ENCODE results near the gene PSMB3.

PSMB3 gene

DNA sequence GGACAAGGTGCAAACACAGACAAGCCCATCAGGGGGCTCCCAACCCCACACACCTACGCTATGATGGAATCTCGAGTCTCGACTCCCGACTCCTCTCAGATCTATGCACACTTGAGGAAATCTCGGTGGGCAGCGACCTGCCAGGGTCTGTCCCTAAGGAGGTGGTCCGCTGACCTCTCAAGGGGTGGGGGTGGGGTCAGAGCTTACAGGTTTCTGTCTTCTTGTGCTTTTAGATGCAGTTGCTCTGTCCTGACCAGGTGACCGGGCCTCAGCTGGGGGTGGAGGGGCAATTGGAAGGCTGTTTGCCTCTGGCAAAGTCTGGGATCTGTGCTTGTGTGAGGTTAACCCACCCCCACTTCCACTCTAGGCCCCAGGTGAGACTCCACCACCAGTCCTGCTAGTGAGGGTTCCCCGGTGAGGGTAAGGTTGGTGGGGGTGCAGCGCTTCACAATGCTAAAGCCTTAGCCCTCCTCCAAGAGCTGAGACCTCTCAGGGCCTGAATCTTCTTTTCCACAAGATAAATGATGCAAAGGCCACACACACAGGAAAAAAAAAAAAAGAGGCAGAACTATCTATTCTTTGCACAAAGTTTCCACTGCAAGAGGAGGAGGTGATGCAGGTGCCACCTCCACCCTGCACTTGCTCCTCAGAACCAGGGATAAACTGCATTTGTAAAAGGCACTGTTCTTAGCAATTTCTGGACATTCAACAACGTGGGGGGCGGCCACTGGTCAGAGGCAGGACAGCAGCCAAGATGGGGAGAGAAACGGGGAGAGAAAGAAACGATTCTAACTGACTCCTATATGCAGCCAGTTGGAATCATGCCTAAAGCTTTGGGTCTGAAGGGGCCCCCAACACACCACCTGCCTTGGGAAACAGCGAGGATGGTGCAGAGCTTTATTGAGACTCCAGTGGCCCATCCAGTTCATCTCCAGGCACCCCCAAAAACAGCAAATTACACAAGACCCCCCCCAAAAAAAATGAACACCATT is 18.3 kb upstream of the PSMB3 start:
- DNase-seq (ENCODE audit: low spot score), result no peak

DNA sequence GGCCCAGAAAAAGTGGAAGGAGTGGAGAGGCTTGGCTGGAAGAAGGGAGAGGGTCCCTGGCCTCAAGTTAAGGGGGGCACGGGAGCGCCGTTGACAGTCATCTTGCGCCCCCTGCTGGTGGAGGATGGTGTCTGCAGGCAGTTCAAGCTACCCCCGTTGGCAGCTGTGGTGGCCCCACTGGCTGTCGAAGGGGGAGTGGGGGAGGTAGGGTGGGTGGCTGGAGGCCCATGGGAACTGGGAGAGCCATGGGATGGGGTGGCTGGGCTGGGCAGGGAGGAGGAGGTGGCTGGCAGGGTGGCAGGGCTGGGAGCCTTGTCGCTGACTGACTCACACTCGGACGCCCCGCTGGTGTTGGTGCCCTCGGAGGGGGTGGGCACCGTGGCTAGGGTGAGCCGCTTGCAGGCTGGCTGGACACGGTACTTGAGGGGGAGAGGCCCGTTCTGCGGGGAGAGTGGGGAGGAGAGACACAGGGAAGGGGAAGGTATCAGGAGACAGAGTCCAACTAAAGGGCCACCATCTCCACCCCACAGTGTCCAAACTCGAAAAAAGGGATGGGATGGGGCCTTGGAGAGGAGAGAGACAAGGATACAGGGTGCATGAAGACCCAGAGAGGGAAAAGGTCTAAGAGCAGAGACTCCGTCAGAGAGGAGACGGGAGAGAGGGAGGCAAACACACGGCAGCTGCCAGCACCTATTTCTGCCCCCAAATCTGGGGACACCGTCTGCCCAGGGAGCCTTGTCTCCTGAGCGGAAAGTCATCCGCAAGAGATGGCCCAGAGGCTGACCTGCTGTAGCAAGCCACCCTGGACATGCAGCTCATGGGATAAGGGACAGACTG is 17.2 kb upstream of the PSMB3 start:
- peak; percentile 72 for DNase-seq (ENCODE audit: low spot score)

DNA sequence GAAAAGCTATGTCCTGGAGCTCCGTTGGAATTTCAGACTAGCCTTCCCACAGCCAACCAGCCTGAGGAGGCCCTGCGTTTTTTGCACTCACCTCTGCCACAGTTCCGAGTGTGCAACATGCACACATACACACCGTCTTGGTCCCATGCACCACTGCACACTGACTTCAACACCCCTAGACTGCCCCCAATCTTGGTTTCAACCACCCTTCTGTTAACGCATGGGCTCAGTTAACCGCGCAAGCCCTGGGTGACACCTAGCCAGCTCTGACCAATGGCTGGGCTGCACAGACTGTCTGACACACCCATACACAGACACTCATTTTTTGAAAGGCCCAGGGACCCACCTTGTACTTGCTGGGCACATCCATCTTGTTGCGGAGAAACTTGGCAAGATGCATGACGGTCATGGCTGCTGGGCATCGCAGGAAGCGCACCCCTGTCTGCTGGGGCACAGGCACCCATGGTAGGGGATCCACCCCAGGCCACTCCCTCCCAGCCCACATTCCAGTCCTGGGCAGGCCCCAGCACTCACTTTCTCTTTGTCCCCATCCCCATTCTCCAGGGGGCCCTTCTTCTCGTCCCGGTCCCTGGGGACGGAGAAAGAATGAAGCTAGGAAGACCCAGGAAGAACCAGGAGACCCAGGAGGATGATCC is 14.4 kb upstream of the PSMB3 start:
- no peak for DNase-seq (ENCODE audit: low spot score)

DNA sequence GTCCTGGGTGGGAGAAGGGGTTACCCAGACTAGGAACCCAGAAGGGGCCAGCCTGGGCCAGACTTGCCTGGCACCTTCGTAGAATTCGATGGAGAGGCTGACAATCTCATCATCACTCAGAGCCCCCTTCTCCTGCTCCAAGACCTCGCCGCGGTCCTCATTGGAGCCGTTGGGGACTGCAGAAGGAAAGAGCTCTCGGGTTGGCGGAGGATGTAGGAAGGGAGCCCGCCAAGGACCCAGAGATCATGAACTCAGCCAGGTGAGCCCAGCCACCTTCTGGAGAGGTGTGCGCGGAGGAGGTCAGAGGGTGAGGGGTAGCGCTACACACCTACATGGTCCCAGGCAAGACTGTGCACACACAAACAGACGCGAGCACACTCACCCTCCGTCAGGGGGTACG is 13.9 kb upstream of the PSMB3 start:
- no peak for DNase-seq (ENCODE audit: low spot score)

DNA sequence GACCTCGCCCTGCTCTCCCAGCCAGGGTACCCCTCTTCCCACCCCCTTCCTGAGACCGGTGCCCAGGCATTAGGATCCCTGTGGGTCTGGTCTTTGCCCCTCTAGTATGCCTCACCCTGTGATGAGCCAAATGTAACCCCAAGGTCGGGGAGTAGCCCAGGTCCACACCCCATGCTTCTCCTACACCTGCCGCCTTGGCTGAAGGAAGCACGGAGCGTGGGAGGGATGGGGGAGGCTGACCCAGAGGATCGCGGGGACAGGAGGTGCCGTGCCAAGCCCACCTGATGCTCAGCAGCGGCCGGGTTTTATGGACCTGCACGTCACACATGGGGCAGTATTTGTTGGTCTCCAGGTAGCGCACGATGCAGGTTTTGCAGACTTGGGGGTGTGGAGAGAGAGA is 13.2 kb upstream of the PSMB3 start:
- DNase-seq (ENCODE audit: low spot score), result no peak

DNA sequence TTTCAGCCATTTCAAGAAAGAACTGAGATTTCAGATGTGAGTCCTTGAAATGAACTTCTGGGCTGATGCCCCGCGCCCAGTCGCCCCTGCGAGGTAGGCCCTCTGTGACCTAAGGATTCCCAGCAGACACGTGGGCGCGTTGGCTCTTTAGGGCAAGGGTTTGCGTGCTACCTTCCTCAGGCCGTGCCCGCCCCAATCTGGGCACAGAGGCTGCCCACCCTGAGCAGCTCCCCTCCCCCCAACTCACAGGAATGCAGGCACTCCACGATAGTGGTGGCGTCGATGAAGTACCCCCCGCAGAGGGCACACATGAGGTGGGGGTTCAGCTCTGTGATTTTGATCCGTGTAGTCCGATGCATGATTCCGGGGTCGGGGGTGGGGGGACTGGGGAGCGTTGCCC is 12.5 kb upstream of the PSMB3 start:
- no peak for DNase-seq (ENCODE audit: low spot score)

DNA sequence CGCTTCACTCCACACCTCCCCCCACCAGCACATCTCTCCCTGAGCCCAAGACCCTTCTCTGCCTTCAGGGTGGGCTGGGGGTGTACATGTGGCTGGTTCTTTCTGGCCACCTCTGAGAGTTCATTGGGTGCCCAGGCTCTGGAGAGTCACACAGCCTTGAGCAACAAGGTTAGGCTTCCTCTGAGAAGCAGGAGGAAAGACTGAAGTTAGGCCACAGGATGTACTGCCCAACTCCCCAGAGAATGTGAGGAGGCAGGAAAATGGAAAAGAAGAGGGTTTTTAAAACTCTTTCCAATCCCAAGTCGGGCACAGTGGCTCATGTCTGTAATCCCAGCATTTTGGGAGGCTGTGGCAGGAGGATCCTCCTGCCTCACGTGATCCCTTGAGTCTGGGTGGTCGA is 11.7 kb upstream of the PSMB3 start:
- no peak for DNase-seq (ENCODE audit: low spot score)

DNA sequence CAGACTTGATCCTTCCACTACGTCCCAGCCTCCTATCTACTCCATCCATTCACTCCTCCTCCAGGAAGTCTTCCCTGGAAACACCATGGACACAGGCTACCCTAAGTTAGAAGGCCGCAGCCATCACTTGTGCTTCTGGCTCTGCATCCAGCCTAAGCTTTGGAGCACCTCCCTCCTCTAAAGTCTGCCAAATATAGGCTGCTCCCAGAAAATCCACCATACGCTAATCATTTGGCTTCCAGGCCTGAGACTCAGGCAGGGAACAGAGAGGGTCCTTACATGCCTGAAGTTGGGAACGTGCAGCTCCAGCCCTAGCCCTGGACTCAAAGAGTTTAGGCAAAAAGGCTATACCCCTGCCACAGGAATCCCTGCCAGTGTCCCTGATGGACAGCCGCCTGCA is 11.1 kb upstream of the PSMB3 start:
- no peak for DNase-seq (ENCODE audit: low spot score)

DNA sequence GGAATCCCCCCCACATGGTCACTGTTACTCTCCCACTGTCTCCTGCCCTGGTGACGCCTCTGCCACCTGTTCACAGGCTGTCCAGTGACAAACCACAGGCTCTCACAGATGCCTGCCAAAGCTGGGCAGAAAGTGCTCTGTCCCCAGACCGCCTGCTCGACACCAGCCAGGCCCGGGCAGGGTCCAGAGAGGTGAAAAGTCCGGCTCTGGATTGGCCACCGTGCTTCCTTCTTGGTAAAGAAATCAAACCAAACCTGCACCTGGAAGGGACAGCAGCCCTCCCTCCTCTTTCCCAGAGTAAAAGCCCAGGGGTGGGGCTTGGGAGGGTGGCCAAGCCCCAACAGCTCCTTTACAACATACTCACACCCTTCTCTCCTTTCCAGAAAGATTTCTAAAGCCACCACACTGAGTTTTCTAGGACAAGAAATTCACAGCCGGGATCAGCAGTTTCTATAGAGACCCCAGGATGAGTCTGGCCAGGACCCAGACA is 10.6 kb upstream of the PSMB3 start:
- no peak for DNase-seq (ENCODE audit: low spot score)

DNA sequence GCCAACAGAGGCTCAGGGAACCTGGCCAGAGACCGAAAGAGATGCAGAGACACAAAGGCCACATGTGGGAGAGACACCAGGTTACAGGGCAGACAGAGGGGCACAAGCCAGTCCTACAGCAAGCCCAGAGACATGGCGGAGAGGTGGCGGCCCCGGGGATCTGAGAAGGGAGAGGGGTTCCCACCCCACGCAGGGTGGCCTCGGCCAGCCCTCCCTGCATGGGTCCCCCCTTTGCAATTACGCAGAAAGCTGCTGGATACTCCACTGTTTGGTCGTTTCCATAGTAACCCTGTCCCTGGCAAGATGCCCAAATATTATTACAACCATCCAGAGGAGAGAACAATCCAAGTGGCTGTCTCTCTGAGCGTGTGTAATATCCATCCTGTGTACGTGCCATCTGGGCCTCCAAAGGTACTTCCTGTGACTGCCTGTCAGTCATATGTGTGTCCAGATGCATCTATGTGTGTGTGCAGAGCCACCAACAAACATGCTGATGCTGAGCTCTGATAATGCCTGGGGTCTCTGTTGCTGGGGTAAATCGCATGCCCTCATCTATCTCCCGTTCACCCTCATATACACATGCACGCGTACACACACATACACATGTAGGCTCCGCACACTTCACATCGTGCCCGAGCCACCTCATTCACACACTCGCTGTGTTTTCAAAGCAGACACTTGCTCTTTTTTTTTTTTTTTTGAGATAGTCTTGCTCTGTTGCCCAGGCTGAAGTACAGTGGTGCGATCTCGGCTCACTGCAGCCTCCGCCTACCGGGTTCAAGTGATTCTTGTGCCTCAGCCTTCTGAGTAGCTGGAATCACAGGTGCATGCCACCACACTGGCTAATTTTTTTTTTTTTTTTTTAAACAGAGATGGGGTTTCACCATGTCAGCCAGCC is 9.9 kb upstream of the PSMB3 start:
- peak; percentile 64 for DNase-seq (ENCODE audit: low spot score)

DNA sequence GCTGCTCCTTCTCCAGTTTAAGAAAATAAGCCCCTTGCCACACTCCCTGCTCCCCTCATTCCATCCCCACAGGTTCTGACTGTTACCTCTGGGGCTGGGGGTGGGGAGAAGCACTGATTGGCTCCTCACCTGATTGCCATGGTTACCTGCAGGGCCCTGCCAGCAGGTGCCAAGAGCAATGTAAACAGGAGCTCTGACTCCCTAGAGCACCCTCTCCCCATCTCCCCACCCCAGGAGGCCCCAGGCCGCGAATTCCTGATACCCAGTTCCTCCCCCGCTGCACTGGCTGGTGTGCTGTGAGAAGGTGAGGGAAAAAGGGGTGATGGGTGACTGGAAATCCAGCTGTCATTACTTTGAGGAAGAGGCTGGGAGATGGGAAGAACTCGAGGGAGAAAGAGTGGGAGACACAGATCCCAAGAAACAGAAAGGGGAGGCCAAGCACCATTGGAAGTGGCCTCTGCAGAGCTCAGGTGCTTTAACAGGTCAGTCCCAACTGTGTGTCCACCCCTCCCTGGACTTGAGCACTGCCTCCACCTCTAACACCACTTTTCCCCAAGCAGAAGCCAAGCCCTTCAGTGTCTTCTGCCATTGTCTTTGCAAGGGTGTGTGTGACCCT is 8.9 kb upstream of the PSMB3 start:
- no peak for DNase-seq (ENCODE audit: low spot score)

DNA sequence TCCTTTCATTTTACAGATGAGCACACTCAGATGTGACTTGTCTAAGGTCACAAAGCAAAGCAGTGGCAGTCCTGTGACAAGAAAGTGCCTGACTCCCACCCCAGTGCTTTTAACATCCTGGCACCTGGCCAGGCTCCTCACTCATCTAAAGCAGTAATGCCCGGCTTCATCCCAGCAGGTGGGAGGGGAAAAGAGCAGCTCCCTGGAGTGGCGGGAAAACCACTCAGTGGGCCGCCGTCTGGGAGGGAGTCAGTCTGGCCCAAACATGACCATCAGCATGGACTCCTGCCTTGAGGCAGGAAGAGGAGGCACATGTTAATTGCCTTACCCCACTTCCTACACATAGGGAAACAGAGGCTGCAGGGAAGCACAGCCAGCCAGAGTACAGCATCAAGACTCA is 7.0 kb upstream of the PSMB3 start:
- DNase-seq (ENCODE audit: low spot score), result no peak

DNA sequence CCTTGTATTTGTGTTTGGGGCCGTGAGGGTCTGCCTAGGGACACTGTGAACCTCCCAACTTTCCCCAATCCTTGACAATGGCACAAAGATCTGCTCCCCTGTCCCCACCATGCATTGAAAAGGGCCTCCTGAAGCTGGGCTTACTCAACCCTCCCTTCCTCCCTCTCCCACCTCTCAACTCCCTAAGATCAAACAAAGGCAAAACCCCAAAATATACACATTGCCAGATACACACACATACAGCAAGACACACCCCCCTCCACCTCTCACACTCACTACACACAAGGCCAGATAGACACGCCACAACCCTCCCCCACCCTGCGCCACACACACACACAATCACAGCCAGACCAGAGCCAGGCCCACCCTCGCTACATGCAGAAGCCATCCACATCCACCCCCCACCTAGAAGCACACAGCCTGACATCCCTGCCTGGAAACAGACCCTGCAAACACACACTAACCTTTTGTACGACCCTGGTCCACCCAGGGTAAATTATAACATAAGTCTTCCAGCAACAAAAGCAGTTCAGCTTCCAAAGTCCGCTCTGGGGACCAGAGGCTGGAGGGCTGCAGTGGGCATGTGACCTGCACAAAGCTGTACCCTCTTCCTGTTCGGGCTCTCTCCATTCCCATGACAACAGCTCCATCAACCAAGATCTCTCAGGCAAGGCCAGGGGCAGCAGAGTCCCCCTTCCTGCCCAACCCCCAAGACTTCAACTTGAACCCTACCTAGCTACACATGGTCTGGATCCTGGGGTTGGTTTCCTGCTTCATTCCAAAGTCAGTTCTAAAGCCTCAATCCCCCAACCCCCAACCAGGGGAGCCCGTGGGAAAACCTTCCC is 6.3 kb upstream of the PSMB3 start:
- no peak for DNase-seq (ENCODE audit: low spot score)

DNA sequence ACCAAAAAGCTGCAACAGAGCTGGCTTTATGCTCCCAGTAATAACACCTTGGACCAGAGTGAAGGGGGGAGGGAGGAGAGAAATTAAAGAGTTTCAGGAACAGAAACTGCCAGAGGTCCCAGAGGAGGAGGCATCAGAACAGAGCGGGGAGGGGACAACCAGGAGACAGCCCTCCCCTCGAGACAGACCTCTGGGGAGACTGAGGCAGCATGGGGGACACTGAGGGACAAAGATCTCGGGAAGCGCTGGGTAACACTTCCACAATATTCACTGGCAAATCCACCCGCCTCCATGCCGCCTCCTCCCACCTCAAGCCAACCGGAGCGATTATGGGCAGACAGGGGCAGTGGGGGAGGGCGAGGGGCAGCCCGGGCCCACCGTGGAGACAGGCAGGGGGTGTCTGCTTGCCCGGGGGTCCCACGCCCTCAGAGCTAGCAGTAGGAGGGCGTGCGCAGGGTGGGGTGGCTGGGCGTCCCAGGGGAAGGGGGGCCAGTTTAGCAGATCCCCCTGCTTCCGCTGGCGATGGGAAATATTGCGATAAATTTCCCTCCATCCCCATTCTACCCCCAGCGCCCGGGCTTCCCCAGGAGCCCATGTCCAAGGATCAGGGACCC is 5.6 kb upstream of the PSMB3 start:
- DNase-seq (ENCODE audit: low spot score), result no peak

DNA sequence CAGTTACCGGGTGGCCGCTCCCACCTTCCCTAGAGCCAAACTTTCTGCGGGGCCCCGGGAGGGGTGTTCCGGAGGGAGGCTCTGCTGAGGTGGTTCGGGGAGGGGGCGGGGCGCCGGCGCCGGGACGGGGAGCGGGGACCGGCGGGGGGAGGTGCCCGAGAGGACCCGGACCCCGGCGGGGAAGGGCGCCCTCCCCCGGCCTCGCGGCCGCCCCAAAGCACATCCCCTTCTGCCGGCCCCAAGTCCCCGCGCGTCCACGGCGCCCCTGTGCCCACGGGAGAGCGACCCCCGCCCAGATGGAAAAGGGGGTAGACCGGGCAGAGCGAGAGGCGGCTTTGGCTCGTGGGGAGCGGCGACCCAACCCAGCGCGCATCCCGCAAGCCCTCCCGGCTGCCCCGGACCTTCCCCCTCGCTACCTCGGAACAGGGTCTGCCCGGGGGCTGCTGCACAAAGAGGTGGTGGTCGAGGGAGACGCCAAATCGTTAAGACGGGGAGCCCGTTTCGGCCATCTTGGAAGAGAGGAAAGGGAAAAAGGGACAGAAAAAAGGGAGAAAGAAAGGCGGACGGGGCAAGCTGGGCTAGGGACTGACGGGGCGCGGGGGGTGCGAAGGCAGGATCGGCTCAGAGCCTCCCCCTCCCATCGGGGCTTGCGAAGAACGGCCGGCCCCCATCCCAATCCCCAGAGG is 4.9 kb upstream of the PSMB3 start:
- no peak for DNase-seq (ENCODE audit: low spot score)

DNA sequence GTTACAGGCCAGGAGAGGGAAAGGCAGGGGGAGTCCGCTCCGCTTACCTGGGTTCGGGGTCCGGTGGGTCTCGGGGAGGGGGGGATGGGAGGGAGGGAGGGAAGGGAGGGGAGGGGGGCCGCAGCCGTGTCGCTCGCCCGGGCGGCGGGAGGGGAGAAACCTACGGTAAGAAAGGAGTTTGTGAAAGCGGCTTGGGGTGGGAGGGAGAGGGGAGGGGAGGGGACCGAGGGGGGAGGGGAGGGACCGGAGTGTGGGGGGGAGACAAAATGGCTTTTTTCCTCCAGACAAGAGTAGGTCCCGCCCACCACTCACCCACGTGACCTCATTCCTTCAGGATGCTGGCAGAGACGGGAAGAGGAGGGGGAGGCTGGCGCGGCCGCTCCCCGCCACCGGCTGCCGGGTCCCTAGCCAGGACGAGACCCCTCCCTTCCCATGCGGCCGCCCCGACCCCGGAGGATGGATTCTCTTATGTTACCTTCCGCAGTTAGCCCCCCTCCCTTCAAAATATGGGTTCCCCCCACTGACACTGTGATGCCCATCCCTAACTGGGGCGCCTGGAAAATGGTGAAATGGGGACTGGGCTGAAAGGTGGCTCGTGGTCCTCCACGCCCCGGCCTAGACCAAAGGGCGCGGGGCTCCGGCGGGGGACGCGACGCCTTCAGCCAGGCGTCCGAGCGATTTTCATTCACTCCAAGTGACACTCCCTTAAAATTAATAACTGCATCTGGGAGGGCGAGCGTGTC is 4.2 kb upstream of the PSMB3 start, which contains the start of gene PCGF2:
PCGF2 (minus strand) TSS at position 188 of the 743 bp plus-strand sequence. CDS start 7,934 bp downstream, outside the sequence.
- DNase-seq (ENCODE audit: low spot score), result peak; percentile 76

DNA sequence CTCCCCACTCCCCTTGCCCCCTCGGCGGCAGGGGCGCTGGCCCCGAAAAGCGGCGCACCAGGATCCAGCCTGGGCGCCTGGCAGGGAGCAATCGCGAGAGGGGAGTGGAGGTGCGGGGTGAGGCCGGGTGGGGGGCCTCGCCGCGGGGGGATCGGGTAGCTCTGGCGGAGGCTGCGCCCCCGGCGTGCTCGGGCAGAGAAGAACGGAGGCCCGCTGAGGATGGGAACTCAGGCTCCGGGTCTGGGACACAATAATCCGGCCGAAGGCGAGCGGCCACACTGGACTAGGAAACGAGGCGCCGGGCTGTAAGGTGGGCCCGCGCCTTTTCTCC is 3.7 kb upstream of the PSMB3 start:
- no peak for DNase-seq (ENCODE audit: low spot score)

Data from Ammon's horn (tissue), 1 donor.